Measurements from ENCODE around the gene MED9. TPM values are rescaled to one million over a fixed set of nuclear protein-coding genes. Genes with fewer than 3 reads are reported as not detected.

MED9 gene
- total and polyA plus RNA-seq, 9 of the 15 experiments (the other 6 are each of a cell fraction or from before 2014, with no cell fraction given): 2.2 to 15.8 (median 12.7) TPM

DNA sequence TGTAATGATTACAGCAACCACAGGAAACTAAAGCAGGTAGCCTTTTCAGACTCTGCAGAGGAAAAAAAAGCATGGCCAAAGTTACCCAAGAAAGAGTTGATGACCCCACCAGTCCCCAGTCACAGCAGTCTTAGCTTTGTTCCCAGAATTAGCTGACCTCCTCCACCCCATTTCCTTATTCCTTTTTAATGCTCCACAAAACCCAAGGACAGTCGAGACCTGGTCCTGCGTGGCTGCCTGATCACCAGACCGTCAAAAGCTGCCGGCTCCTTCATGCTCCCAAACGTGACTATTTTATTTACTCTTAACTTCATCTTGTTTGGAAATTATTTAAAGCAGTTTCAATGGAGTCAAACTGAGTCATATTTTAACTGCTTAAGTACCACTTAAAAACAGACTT, 28.7 kb upstream of the MED9 start:
- 2% methylated on average over 5 of the region's 5 CpGs for WGBS (ENCODE audit: insufficient coverage, low coverage, missing lambda C conversion rate)
- FAIRE-seq (no peak), ATAC-seq (no peak), DNase-seq (ENCODE audit: extremely low read depth in 1 of 4, low spot score in 3 of 4) (no peak)
- no peak overlapping the region for H3K27ac ChIP-seq (ENCODE audit: extremely low read depth, low read depth, low read length)
- no peaks in the 10 kb centered on the region for H3K79me2 ChIP-seq (ENCODE audit: control insufficient read depth, insufficient read depth, low read length)
- H3K9me1 ChIP-seq (ENCODE audit: control insufficient read depth, insufficient read depth, low read length): no peaks in the 10 kb centered on the region
- no TSS peak for BruUV-seq (replicated peaks)
- peaks cover 16 to 56% of the 10 kb centered on the region in 2 experiments; a peak in 4 of 5 replicates for H3K27me3 ChIP-seq (ENCODE audit: control insufficient read depth in 2 of 2, insufficient read depth in 2 of 2, low read length in 2 of 2)
- intact Hi-C loops (cut with micrococcal nuclease) (loop anchor here (5.0 kb wide), 1 partner anchor 91 kb away; no protein-coding TSS in a partner anchor), in situ Hi-C loops (cut with MboI) (no loop called here)
- TF ChIP-seq, protein P1, sequence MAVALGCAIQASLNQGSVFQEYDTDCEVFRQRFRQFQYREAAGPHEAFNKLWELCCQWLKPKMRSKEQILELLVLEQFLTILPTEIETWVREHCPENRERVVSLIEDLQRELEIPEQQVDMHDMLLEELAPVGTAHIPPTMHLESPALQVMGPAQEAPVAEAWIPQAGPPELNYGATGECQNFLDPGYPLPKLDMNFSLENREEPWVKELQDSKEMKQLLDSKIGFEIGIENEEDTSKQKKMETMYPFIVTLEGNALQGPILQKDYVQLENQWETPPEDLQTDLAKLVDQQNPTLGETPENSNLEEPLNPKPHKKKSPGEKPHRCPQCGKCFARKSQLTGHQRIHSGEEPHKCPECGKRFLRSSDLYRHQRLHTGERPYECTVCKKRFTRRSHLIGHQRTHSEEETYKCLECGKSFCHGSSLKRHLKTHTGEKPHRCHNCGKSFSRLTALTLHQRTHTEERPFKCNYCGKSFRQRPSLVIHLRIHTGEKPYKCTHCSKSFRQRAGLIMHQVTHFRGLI (CRISPR knock-in tag; IDR thresholded peaks at IDR 0.05): no peak
- TF ChIP-seq ZFP30 (CRISPR knock-in tag; IDR thresholded peaks at IDR 0.05; ENCODE audit: borderline replicate concordance) (no peak), CHD4 (IDR thresholded peaks at IDR 0.05; ENCODE audit: insufficient read depth, insufficient replicate concordance, low read depth, low read length, poor library complexity, severe bottlenecking) (no peak)
- H2AFZ ChIP-seq (ENCODE audit: low read depth, low read length): no peak overlapping the region
- ChIA-PET CTCF (ENCODE audit: low intra/inter-chr PET ratio) (no interaction called here), POLR2A (interaction anchor here (0.7 kb wide), 1 partner anchor 93 kb away, joined by 3 read pairs; no protein-coding TSS in a partner anchor)
- H3K4me1 ChIP-seq (replicated peaks in 1 of 2; ENCODE audit: control insufficient read depth in 2 of 2, insufficient read depth in 2 of 2, low read length in 2 of 2): no peaks in the 10 kb centered on the region
- no peaks in the 10 kb centered on the region for H4K20me1 ChIP-seq (replicated peaks; ENCODE audit: control insufficient read depth, insufficient read depth, low read length)
- no peak overlapping the region for H3K4me2 ChIP-seq (ENCODE audit: insufficient read depth, low read length)
- H3K9me3 ChIP-seq (replicated peaks; ENCODE audit: control insufficient read depth, insufficient read depth, low read depth, low read length): no peaks in the 10 kb centered on the region; the same call in 1 of the 2 replicates
- no peaks in the 10 kb centered on the region for H3K36me3 ChIP-seq (ENCODE audit: control insufficient read depth, insufficient read depth, low read length)
- no peak overlapping the region for H3K9ac ChIP-seq (ENCODE audit: insufficient read depth in 1 of 2, low read depth in 2 of 2, low read length in 2 of 2)
- no peak overlapping the region for H3K4me3 ChIP-seq

Measured in K562 (cell line).